WTC11 (cell line): ENCODE data around the gene GNPDA2. TPM values are rescaled to one million over a fixed set of nuclear protein-coding genes. Genes with fewer than 3 reads are reported as not detected.

Experiments
- ATAC-seq: fragments of 200-7000 bp; cut with Tn5 transposase; 2 replicates; pipeline ENCODE4 v1.10.0; 2021; ENCODE audit warnings: mild to moderate bottlenecking, moderate library complexity
- CTCF ChIA-PET: fragments of 300-600 bp; sonication (Branson Sonifier 250); formaldehyde crosslinking; loops from one replicate; lab custom pipeline; 2021; ENCODE audit warnings: antibody characterized with exemption; lab: Charles Lee
- POLR2A ChIA-PET: fragments of 350-600 bp; sonication (Branson Sonifier 250); formaldehyde crosslinking; loops from one replicate; lab custom pipeline; 2021; ENCODE audit warnings: antibody characterized with exemption; lab: Charles Lee
- DNase-seq: peaks from one replicate; pipeline ENCODE4 v3.0.0; 2021; ENCODE audit warnings: low spot score
- H3K27ac Mint-ChIP-seq: 2 replicates; pipeline ENCODE4 v1.8.0; 2021; ENCODE audit warnings: mixed read lengths
- H3K27me3 Mint-ChIP-seq: 2 replicates; pipeline ENCODE4 v1.8.0; 2021; ENCODE audit warnings: low read depth, mild to moderate bottlenecking, moderate library complexity, mixed read lengths
- H3K36me3 Mint-ChIP-seq: 2 replicates; pipeline ENCODE4 v1.8.0; 2021; ENCODE audit warnings: mixed read lengths
- H3K4me1 Mint-ChIP-seq: 2 replicates; pipeline ENCODE4 v1.8.0; 2022; ENCODE audit warnings: mixed read lengths
- H3K4me3 Mint-ChIP-seq: 2 replicates; pipeline ENCODE4 v1.8.0; 2021; ENCODE audit warnings: mild to moderate bottlenecking, moderate library complexity, mixed read lengths
- H3K9me3 Mint-ChIP-seq: 2 replicates; pipeline ENCODE4 v1.8.0; 2021; ENCODE audit warnings: mixed read lengths
- CREB1 ChIP-seq: sonication (generic); formaldehyde crosslinking; IDR thresholded peaks from 2 replicates; pipeline ENCODE4 v1.8.0; 2023; ENCODE audit warnings: mild to moderate bottlenecking, missing genetic modification reagents
- E2F5 ChIP-seq: sonication (generic); formaldehyde crosslinking; IDR thresholded peaks from 2 replicates; pipeline ENCODE4 v1.8.1; 2022; ENCODE audit warnings: mild to moderate bottlenecking, moderate library complexity, missing genetic modification reagents
- ELF4 ChIP-seq: sonication (generic); formaldehyde crosslinking; IDR thresholded peaks from 2 replicates; pipeline ENCODE4 v1.8.1; 2022; ENCODE audit warnings: low read depth, mild to moderate bottlenecking, moderate library complexity, missing genetic modification reagents
- EMX1 ChIP-seq: fragments of 250-450 bp; sonication (Bioruptor Pico); IDR thresholded peaks from 2 replicates; pipeline ENCODE4 v1.8.0; 2021; ENCODE audit warnings: mild to moderate bottlenecking
- FOXP1 ChIP-seq: sonication (generic); formaldehyde crosslinking; IDR thresholded peaks from 2 replicates; pipeline ENCODE4 v1.8.0; 2022; ENCODE audit warnings: missing genetic modification reagents, mild to moderate bottlenecking, moderate library complexity, borderline replicate concordance
- FOXP4 ChIP-seq: sonication (generic); formaldehyde crosslinking; IDR thresholded peaks from 2 replicates; pipeline ENCODE4 v1.8.0; 2022; ENCODE audit warnings: mild to moderate bottlenecking, missing genetic modification reagents
- HMGXB4 ChIP-seq: sonication (generic); formaldehyde crosslinking; IDR thresholded peaks from 2 replicates; pipeline ENCODE4 v1.8.1; 2023; ENCODE audit warnings: mild to moderate bottlenecking, moderate library complexity, missing genetic modification reagents
- IRF1 ChIP-seq: sonication (generic); formaldehyde crosslinking; IDR thresholded peaks from 2 replicates; pipeline ENCODE4 v1.8.0; 2023; ENCODE audit warnings: missing genetic modification reagents
- MAX ChIP-seq: sonication (generic); formaldehyde crosslinking; IDR thresholded peaks from 2 replicates; pipeline ENCODE4 v1.8.0; 2022; ENCODE audit warnings: mild to moderate bottlenecking, missing genetic modification reagents
- MXD4 ChIP-seq: fragments of 250-450 bp; sonication (Bioruptor Pico); IDR thresholded peaks from 2 replicates; pipeline ENCODE4 v1.8.0; 2021; ENCODE audit warnings: mild to moderate bottlenecking, moderate library complexity, borderline replicate concordance
- PRDM15 ChIP-seq: sonication (generic); formaldehyde crosslinking; IDR thresholded peaks from 2 replicates; pipeline ENCODE4 v1.8.0; 2022; ENCODE audit warnings: missing genetic modification reagents
- PREB ChIP-seq: sonication (generic); formaldehyde crosslinking; IDR thresholded peaks from 2 replicates; pipeline ENCODE4 v1.8.1; 2022; ENCODE audit warnings: mild to moderate bottlenecking, missing genetic modification reagents, moderate library complexity, borderline replicate concordance
- ZMAT4 ChIP-seq: fragments of 250-450 bp; sonication (Bioruptor Pico); IDR thresholded peaks from 2 replicates; pipeline ENCODE4 v1.9.0; 2021; ENCODE audit warnings: mild to moderate bottlenecking
- ZNF219 ChIP-seq: sonication (generic); formaldehyde crosslinking; IDR thresholded peaks from 2 replicates; pipeline ENCODE4 v1.8.0; 2023; ENCODE audit warnings: missing genetic modification reagents, mild to moderate bottlenecking, borderline replicate concordance
- ZNF263 ChIP-seq: sonication (generic); formaldehyde crosslinking; IDR thresholded peaks from 2 replicates; pipeline ENCODE4 v1.8.1; 2022; ENCODE audit warnings: low read depth, mild to moderate bottlenecking, moderate library complexity, missing genetic modification reagents
- ZNF396 ChIP-seq: fragments of 250-450 bp; sonication (Bioruptor Pico); IDR thresholded peaks from 2 replicates; pipeline ENCODE4 v1.8.0; 2021; ENCODE audit warnings: mild to moderate bottlenecking, moderate library complexity, borderline replicate concordance
- ZNF423 ChIP-seq: fragments of 250-450 bp; sonication (Bioruptor Pico); IDR thresholded peaks from 2 replicates; pipeline ENCODE4 v2.1.2; 2022; ENCODE audit warnings: mild to moderate bottlenecking, moderate library complexity
- ZNF425 ChIP-seq: fragments of 250-450 bp; sonication (Bioruptor Pico); conservative IDR thresholded peaks from 2 replicates; pipeline ENCODE4 v1.9.0; 2021; ENCODE audit warnings: mild to moderate bottlenecking
- ZNF671 ChIP-seq: fragments of 250-450 bp; sonication (Bioruptor Pico); IDR thresholded peaks from 2 replicates; pipeline ENCODE4 v1.8.0; 2021; ENCODE audit warnings: mild to moderate bottlenecking
- total RNA-seq: library from RNA; stranded (reverse); gene quantifications from 3 replicates; pipeline ENCODE4 v1.2.3, GENCODE V29; 2021

GNPDA2 gene
- total RNA-seq, 1 experiment from 2014 or later = 4.9 TPM

GRCh38 chr4:44725166-44725565 is 1.2 kb downstream of the GNPDA2 start (continued):
- TF ChIP-seq PRDM15 (CRISPR knock-in tag) (no peak), HMGXB4 (CRISPR knock-in tag) (no peak), E2F5 (CRISPR knock-in tag) (no peak), PREB (CRISPR knock-in tag) (no peak), FOXP4 (CRISPR knock-in tag) (no peak), ZNF263 (CRISPR knock-in tag) (no peak)
- TF ChIP-seq, all 79 proteins: peak for 0

- TF ChIP-seq ZNF671 (no peak), EMX1 (no peak), FOXP4 (CRISPR knock-in tag) (no peak), ELF4 (no peak), MXD4 (CRISPR knock-in tag) (no peak), IRF1 (no peak), ZNF219 (CRISPR knock-in tag) (no peak), ZNF396 (CRISPR knock-in tag) (no peak), ZNF425 (no peak), ZMAT4 (no peak), FOXP1 (no peak), MAX (no peak), ZNF423 (CRISPR knock-in tag) (no peak), CREB1 (CRISPR knock-in tag) (no peak)
- ChIA-PET CTCF (no interaction called here), POLR2A (no interaction called here)
- ATAC-seq (no peak), DNase-seq (no peak)
- Mint-ChIP-seq H3K27me3 (peaks cover 15% of the 10 kb centered on the region), H3K27ac (no peak overlapping the region), H3K9me3 (no peaks in the 10 kb centered on the region), H3K36me3 (no peaks in the 10 kb centered on the region), H3K4me3 (no peak overlapping the region), H3K4me1 (peaks cover 33% of the 10 kb centered on the region)
These were observed 4.4 kb downstream of the GNPDA2 start for GRCh38 chr4:44722001-44722400.
